CD4-positive, alpha-beta T cell (primary cell): ENCODE data around the gene GALNT1. TPM values are rescaled to one million over a fixed set of nuclear protein-coding genes. Genes with fewer than 3 reads are reported as not detected.

ENCODE experiments used
- ATAC-seq: fragments of 200-7000 bp; cut with Tn5 transposase; one replicate; pipeline ENCODE4 v1.10.0; 2022; ENCODE audit warnings: mild to moderate bottlenecking; ENCODE audit not compliant: poor library complexity
- CTCF ChIA-PET: fragments of 350-600 bp; sonication (Branson Sonifier 250); formaldehyde crosslinking; loops from one replicate; lab custom pipeline; 2021; ENCODE audit warnings: antibody characterized with exemption, inconsistent platforms; lab: Charles Lee
- POLR2A ChIA-PET: fragments of 350-600 bp; sonication (Branson Sonifier 250); formaldehyde crosslinking; loops from one replicate; lab custom pipeline; 2021; ENCODE audit warnings: antibody characterized with exemption, inconsistent platforms; lab: Charles Lee
- DNase-seq, 14 experiments: peaks; one replicate each; pipeline ENCODE4 v3.0.0-alpha.2; 2013 to 2020; ENCODE audit warnings: mixed read lengths in 2 of 14
- H3K27ac ChIP-seq, 2 donors: one replicate each; pipeline versions ENCODE4 v1.5.1 to v1.7.0; 2013; ENCODE audit warnings: low read length in 2 of 2, low read depth in 1 of 2, mild to moderate bottlenecking in 1 of 2
- H3K27me3 ChIP-seq, 2 experiments: 1 replicate in 1 of 2; 2 replicates in 1 of 2; pipeline versions ENCODE4 v1.6.1 to v1.7.0; 2013; ENCODE audit warnings: low read length in 2 of 2, control low read depth in 1 of 2, mild to moderate bottlenecking in 1 of 2, moderate library complexity in 1 of 2; ENCODE audit not compliant: insufficient read depth in 2 of 2, control insufficient read depth in 1 of 2
- H3K36me3 ChIP-seq: one replicate; pipeline ENCODE4 v1.6.1; 2013; ENCODE audit warnings: low read length, control low read depth; ENCODE audit not compliant: insufficient read depth
- H3K4me1 ChIP-seq: one replicate; pipeline ENCODE4 v1.6.1; 2013; ENCODE audit warnings: low read length, control low read depth; ENCODE audit not compliant: insufficient read depth
- H3K4me3 ChIP-seq: one replicate; pipeline ENCODE4 v1.5.1; 2013; ENCODE audit warnings: mild to moderate bottlenecking, low read length, moderate library complexity
- H3K9me3 ChIP-seq, 2 experiments: 1 replicate in 1 of 2; 2 replicates in 1 of 2; pipeline versions ENCODE4 v1.6.1 to v1.7.0; 2013; ENCODE audit warnings: low read length in 2 of 2, mild to moderate bottlenecking in 2 of 2, control low read depth in 1 of 2, moderate library complexity in 1 of 2; ENCODE audit not compliant: control insufficient read depth in 1 of 2, insufficient read depth in 1 of 2
- H3K27ac Mint-ChIP-seq: one replicate; pipeline ENCODE4 v1.8.0; 2020; ENCODE audit warnings: mixed read lengths
- H3K27me3 Mint-ChIP-seq: one replicate; pipeline ENCODE4 v1.8.0; 2021; ENCODE audit warnings: mixed read lengths
- H3K36me3 Mint-ChIP-seq: one replicate; pipeline ENCODE4 v1.8.0; 2021; ENCODE audit warnings: low read depth, mixed read lengths
- H3K4me1 Mint-ChIP-seq: one replicate; pipeline ENCODE4 v1.8.0; 2021; ENCODE audit warnings: low read depth, mixed read lengths
- H3K4me3 Mint-ChIP-seq: one replicate; pipeline ENCODE4 v1.8.0; 2020; ENCODE audit warnings: mild to moderate bottlenecking, mixed read lengths
- H3K9me3 Mint-ChIP-seq: one replicate; pipeline ENCODE4 v1.8.0; 2020; ENCODE audit warnings: mixed read lengths
- CTCF ChIP-seq: fragments of 200-600 bp; IDR thresholded peaks from one replicate; pipeline ENCODE4 v1.8.0; 2022; ENCODE audit warnings: antibody characterized with exemption, mild to moderate bottlenecking
- intact Hi-C, 2 experiments: fragments of 100-400 bp; cut with DNase I in 1 of 2; cut with micrococcal nuclease in 1 of 2; formaldehyde crosslinking; loops; one replicate each; pipeline versions ENCODE4 v1.15.1 to v1.9.0; 2023 to 2025; cut with DNase I, micrococcal nuclease
- total RNA-seq, 174 experiments: library from RNA in 2 of 174; stranded (reverse) in 2 of 174; gene quantifications; one replicate each; pipeline ENCODE4 v1.2.3 and lab custom pipeline; 2021 to 2026

The GALNT1 gene
- total RNA-seq, 2 experiments from 2014 or later, result 16.1 to 17.9 TPM

- intact Hi-C loops, result no loop called here
- Histone ChIP-seq H3K27me3 (no peaks in the 10 kb centered on the region), H3K4me3 (no peak overlapping the region), H3K9me3 (no peaks in the 10 kb centered on the region), H3K36me3 (no peaks in the 10 kb centered on the region), H3K27ac (no peak overlapping the region), H3K4me1 (no peaks in the 10 kb centered on the region)
- ChIA-PET POLR2A (no interaction called here), CTCF (interaction anchor here (1.1 kb wide), 1 partner anchor 15 kb away, joined by 3 read pairs; no protein-coding TSS in a partner anchor)
- H3K36me3 Mint-ChIP-seq, result peaks cover 4% of the 10 kb centered on the region
- H3K9me3 Mint-ChIP-seq, result no peaks in the 10 kb centered on the region
- no peaks in the 10 kb centered on the region for H3K27me3 Mint-ChIP-seq
- DNase-seq, result no peak
- no peak for ATAC-seq
- H3K4me1 Mint-ChIP-seq, result peaks cover 28% of the 10 kb centered on the region
- no peak overlapping the region for H3K4me3 Mint-ChIP-seq
- no peak overlapping the region for H3K27ac Mint-ChIP-seq
- TF ChIP-seq CTCF, result no peak
Measured at GRCh38 chr18:35609236-35609635, 27.7 kb downstream of the GALNT1 start.

- Mint-ChIP-seq H3K4me1 (peaks cover 20% of the 10 kb centered on the region), H3K27me3 (no peaks in the 10 kb centered on the region), H3K9me3 (no peaks in the 10 kb centered on the region), H3K36me3 (peaks cover 4% of the 10 kb centered on the region), H3K27ac (no peak overlapping the region), H3K4me3 (no peak overlapping the region)
- no peaks in the 10 kb centered on the region for H3K27me3 ChIP-seq
- DNase-seq (no peak), ATAC-seq (no peak)
- no peaks in the 10 kb centered on the region for H3K36me3 ChIP-seq
- H3K4me1 ChIP-seq, result no peaks in the 10 kb centered on the region
- no peak overlapping the region for H3K27ac ChIP-seq
- intact Hi-C loops, result no loop called here
- no peak for TF ChIP-seq CTCF
- ChIA-PET POLR2A (no interaction called here), CTCF (no interaction called here)
- no peak overlapping the region for H3K4me3 ChIP-seq
- H3K9me3 ChIP-seq, result no peaks in the 10 kb centered on the region
Measured at GRCh38 chr18:35610089-35610488, 28.5 kb downstream of the GALNT1 start.

- no peak overlapping the region for H3K27ac ChIP-seq
- Mint-ChIP-seq H3K4me1 (peaks cover 18% of the 10 kb centered on the region), H3K9me3 (no peaks in the 10 kb centered on the region), H3K4me3 (no peak overlapping the region), H3K27ac (no peak overlapping the region), H3K27me3 (no peaks in the 10 kb centered on the region), H3K36me3 (no peaks in the 10 kb centered on the region)
- TF ChIP-seq CTCF, result no peak
- H3K4me1 ChIP-seq, result no peaks in the 10 kb centered on the region
- no peak overlapping the region for H3K4me3 ChIP-seq
- no peaks in the 10 kb centered on the region for H3K36me3 ChIP-seq
- no peaks in the 10 kb centered on the region for H3K9me3 ChIP-seq
- DNase-seq (no peak), ATAC-seq (no peak)
- POLR2A ChIA-PET, result no interaction called here
- CTCF ChIA-PET, result interaction anchor here (1.1 kb wide), 1 partner anchor 17 kb away, joined by 3 read pairs; no protein-coding TSS in a partner anchor
- H3K27me3 ChIP-seq, result no peaks in the 10 kb centered on the region
- intact Hi-C loops, result no loop called here
Measured at GRCh38 chr18:35610724-35611123, 29.2 kb downstream of the GALNT1 start.
